Measurements from ENCODE around the gene BEX4.

BEX4 gene

DNA sequence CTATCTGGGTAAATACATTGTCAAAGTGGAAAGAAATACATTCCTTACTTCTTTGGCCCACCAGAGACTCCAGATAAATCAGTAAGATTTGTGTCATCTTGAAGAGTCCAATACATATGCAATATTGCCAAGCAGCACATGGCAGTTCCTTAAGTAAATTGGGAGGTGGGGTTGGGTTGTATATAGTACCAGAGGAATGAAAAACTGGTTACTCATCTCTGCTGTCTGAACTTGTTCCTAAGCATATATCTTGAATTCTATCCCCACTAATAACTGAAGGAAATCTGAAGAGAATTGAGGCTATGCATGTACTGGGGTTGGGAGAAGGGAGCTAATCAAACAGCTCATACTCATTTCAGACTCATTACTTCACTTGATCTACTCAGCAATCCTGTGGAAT is 25.2 kb downstream of the BEX4 start:
- no peak for DNase-seq

DNA sequence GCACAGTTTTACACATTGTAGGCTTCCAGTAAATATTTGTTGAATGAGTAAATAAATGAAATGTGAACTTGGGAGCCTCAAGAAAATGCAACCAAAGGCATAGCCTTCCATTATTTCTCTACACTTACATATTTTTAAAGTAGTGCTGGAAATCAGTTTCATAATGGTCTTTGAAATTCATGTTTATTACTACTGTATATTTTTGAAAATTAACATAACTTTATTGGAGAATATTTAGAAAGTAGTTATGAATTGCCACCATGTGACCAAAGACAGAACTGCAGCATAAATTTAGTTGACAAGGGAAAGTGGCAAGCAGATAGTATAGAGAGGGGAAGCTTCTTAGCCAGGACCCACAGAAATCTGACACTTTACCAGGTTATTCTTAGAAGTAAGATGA is 33.6 kb downstream of the BEX4 start:
- DNase-seq: peak; percentile 8

DNA sequence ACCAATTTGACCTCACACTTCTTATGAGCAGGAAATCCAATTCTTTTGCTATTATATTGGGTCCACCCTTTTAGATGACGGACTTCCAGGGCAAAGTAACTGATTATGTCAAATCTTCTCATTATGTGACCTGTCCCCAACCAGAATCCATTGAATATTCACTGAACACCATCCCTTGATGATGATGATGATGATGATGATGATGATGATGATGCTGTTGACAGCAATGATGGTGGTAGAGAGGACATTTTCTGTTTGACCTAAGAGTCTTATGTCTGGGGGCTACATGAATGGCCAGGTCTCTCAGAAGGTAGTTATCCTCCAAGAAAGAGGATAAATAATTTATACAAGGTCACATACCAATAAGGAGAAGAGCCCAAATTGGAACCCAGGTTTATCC is 34.9 kb downstream of the BEX4 start:
- no peak for DNase-seq

DNA sequence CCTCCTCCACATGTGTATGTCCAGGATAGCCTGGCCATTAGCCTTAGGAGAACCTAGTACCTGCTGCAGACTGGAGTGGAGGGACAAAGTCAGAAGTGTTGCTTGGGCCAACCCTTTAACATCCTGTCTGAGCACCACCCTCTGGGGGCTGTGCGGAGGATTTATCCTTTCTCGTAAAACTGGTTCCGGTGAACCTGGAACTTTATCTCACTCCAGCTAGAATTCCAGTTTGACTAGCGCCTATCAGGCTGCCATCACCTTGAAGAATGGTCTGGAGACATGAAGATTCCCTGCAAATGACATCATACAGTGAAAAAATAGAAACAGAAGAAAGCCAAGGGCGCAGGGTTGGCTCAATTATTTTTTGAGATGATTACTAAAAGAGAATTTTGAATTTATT is 36.1 kb downstream of the BEX4 start:
- DNase-seq: no peak

DNA sequence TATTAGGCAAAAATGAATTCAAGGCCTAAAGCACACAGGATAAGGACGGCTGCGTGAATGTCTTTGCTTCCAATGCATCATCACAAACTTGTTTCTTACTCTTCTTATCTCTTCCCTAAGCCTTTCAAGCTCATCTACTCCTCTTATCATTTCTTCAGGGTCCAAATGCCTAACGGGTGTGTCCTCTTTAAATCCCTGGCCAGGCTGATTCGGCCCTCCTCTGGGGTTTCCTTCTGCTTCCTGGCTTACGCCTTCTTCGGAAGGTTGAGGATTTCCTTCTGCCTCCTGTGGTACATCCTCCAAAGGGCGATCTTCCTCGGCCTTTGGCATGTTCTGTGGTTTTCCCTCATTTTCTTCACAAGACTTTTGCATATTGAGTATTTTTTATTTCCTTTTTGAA is 38.7 kb downstream of the BEX4 start:
- no peak for DNase-seq

DNA sequence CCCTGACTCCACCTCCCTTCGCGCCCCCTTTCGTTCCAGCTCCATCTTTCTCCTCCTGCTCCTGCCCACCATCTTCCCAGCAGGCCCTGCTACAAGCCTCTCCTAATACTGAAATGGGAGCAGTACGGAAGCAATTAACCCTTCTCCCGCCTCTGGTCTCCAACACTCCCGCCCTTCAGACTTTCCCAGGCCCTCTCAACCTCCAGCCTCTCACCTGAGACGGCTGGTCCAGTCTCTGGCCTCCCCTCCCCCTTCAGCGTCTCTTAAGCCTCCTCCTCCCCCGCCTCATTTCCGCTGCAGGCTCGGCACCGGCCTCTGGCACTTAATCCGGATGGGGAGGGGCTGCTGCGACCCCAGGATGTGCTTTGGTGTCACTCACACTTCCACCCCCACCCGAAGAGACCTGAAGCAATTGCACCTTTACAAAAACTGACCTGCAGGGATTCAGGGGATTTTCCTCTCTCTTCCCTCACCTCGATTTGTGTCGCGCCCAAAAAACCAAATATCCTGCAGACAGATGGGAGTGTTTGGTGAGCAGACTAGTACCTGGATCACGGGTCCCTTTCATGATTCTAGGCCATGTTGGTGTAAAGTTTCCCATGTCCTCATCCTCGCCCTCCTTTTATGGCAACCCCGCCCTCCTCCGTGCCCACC is 39.4 kb downstream of the BEX4 start:
- DNase-seq: peak; percentile 30

DNA sequence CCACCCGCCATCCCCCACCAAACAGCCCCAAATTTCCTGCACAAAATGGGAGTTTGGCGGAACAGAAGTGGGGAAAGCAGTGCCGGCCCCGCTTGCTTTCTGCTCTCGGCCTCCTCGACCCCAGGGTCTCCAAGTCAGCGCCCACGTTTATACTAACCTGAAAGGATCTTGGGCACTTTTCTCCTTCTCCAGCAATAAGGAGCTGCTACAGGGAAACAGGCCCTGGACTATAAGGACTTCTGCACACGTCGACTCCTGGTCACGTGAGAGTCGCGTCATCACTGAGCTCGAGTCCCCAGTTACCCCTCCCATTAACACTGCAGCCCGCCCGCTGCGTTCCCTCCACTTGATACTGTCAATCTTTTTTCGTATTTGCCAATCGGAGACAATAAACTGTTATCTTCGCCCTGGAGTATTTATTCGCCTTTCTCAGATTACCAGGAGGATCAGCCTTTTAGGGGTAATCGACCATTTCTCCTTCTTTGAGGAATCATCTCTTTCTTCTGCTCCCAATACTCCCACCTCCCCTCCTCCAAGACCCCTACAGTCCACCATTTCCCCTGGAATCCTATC is 40.1 kb downstream of the BEX4 start, which contains the start of gene TCEAL8:
Gene TCEAL8 (minus strand): TSS at position 235 of the 573 bp plus-strand sequence. CDS start 1,176 bp downstream, outside the sequence.
- peak; percentile 51 for DNase-seq

DNA sequence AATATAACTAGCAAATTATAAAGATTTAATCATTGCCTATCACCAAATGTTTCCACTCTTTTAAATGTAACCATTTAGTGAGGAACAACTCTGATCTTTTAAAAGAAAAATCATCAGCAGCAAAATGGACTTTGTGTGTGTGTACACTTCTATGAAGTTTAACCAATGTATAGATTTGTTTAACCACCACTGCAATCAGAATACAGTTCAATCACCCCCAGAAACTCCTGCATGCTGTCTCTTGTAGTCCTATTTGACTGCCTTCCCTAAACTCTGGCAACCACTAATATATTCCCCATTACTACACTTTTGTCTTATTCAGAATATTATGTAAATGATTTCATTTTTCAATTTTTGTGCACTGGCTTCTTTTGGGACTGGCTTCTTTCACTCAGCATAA is 41.7 kb downstream of the BEX4 start:
- DNase-seq: no peak

DNA sequence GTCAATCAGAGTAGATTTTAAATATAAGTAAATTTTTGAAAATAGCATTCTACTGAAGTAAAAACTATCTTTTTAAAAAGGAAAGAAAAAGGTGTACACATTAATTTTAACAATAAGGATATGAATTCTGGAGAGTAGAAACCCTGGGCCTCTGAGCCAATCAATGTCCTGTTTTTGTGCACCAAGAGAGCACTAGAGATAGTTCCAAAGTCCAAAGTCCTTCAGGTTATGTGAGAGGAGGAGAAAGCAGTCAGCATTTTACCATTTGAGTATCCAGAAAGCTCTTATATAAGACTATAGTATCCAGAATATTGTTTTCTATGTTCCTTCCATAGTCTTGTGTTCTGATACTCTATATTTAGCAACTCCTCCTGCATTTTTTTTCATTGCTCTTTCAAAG is 43.4 kb downstream of the BEX4 start:
- DNase-seq: no peak
